Activated effector memory CD4-positive, alpha-beta T cell treated with anti-CD3 and anti-CD28 coated beads, Interleukin-2, amount 50 U/mL, for 16 hours (primary cell): ENCODE results near the gene PRR5.
"Not testable (repeated sequence)": the region's sequence is repeated elsewhere in the genome, so short reads cannot be mapped to it uniquely, and the experiment has no call there.

Experiments used
- DNase-seq: peaks from one replicate; pipeline ENCODE4 v3.0.0-alpha.2; 2020

The PRR5 gene

DNA sequence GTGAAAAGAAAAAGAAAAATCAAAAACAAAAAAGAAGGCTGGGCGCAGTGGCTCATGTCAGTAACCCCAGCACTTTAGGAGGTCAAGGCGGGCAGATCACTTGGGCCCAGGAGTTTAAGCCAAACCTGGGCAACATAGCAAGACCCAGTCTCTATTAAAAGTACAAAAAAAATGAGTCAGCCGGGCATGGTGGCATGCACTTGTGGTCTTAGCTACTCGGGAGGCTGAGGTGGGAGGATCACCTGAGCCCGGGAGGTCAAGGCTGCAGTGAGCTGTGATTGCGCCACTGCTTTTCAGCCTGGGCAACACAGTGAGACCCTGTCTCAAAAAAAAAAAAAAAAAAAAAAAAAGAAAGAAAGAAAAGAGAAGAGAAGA, 26.0 kb upstream of the PRR5 start:
- not testable (repeated sequence) for DNase-seq

DNA sequence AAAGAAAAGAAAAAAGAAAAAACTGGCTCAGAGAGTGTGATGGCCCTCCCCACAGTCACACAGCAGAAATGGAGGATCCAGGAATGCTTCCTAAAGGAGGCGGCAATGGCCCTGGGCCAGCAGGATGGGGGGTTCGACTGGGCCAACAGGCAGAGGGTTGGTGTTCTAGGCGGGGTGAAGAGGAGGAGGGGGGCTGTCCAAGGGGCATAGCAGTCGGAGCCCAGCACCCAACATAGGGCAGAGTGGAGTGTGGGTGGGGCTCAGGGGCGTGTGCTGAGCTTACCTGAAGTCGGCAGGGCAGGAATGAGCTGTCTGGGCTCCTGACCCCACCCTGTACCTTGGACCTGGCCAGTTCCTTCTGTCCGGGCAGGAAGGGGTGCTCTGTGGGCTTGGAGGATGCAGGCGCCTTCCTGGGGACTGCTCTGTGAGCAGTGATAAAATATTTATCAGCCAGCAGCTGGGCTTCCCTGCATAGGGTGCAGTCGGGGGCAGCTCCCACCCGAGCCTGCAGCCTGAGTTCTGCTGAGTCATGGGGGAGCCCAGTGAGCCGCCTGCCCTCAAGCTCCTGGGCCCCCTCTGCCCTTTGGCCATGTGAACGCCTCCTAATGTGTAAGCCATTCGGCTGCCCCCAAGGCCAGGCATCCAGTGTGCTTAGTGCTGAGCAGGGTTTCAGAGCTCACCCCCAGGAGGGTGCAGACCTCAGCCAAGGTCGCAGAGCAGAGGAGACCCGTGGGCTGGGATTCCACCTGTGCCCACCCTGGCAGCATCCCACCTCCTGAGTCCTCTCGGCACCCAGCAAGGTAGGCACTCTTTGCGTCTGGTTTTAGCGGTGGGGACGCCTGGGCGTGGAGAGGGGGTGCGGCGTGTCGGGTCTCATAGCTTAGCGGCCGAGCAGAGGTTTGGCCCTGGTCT, 25.3 kb upstream of the PRR5 start:
- no peak for DNase-seq

- no peak for DNase-seq
These were observed 24.6 kb upstream of the PRR5 start for GRCh38 chr22:44677353-44677840.

DNA sequence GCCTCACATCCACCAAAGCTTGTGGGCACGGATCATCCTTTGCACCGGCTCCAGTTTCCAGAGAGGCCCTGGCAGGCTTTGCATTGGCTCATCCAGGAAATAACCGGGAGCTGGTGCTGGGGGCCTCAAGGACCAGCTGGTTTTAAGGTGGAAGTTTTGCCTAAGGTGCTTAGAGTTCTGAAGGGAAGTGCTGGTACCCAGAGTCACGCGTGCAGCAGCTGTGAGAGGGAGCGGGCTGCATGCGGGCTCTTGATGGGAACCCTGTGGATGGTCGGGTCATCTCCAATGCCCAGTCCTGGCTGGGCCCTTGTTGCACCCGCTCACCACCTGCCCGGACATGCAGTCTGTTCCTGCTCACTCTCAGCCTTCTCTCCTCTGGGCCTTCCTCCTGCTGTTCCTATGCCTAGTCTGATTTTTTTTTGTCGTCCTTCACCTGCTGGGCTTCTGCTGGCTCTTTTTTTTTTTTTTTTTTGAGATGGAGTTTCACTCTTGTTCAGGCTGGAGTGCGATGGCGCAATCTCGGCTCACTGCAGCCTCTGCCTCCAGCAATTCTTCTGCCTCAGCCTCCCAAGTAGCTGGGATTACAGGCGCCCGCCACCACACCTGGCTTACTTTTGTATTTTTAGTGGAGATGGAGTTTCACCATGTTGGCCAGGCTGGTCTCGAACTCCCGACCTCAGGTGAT, 24.0 kb upstream of the PRR5 start:
- DNase-seq: no peak

GRCh38 chr22:44678556-44679305, 23.3 kb upstream of the PRR5 start:
- DNase-seq: no peak

DNA sequence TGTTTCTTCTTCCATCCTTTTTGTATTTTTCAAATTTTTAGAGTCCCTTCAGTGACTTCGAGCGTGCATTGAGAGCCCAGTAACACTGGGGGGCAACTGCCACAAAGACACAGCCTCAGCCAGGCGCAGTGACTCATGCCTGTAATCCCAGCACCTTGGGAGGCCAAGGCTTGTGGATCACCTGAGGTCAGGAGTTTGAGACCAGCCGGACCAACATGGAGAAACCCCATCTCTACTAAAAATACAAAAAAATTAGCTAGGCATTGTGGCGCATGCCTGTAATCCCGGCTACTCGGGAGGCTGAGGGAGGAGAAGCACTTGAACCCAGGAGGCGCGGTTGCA, 22.7 kb upstream of the PRR5 start:
- not testable (repeated sequence) for DNase-seq

DNA sequence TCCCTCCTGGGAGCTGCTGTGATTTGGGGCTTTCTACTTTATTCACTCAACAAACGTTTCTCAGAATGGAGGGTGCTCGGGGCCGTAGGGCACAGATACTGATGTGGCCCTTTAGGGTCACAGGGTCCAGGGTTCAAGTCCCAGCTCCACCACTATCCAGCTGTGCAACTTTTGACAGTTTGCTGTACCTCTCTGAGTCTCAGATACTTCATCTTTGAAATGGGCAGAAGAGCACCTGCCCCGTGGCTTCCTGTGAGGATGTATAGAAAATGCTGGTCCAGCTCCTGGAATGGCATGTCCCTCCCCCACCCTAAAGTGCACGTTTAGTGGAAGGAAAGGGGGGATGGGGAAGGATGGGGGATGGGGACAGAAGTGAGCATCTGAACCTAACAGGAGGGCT, 21.9 kb upstream of the PRR5 start:
- DNase-seq: no peak

- DNase-seq: no peak
These were observed 21.5 kb upstream of the PRR5 start for GRCh38 chr22:44680481-44680894.

GRCh38 chr22:44682556-44683168, 19.3 kb upstream of the PRR5 start:
- DNase-seq: no peak

- DNase-seq: no peak
These were observed 18.8 kb upstream of the PRR5 start for GRCh38 chr22:44683237-44683636.

- DNase-seq: no peak
These were observed 18.1 kb upstream of the PRR5 start for GRCh38 chr22:44683881-44684280.

DNA sequence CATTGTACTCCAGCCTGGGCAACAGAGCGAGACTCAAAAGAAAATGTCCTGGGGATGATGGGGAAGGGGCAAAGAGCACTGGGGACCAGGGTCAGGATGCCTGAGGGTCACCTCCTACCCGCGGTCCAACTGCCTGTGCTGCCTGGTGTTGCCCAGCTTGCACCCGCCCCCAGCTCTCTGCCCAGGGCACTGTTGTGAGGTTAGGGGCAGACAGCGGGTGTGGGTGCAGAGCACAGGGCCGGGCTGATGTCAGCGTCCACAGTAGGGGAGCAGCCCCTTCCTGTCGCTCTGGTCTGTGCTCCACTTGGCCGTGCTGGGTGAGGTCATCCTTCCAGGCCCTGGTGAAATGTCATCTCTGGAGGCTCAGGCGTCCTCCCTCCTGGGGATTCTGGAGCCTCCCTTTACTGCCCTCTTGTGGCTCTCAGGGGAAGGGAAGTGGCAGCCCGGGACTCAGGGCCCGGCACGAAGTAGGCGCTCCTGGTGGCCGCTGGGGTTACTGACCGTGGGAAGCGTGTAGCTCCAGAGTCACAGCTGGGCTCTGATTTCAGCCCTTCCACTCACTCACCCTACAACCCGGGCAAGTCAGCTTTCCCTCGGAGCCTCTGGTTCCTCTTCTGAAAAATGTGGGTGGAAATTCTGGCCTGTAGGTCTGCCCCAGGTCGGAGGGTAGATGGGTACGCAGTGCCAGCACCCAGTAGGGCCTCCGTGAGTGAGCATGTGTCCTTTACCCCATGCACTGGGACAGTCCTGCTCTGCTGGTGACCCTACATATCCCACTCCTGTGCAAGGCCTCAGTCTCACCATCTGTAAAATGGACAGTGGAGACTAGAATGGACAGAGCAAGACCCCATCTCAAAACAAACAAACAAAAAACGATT, 17.3 kb upstream of the PRR5 start:
- DNase-seq: peak; percentile 93

- DNase-seq: peak; percentile 92
These were observed 16.5 kb upstream of the PRR5 start for GRCh38 chr22:44685384-44686056.

DNA sequence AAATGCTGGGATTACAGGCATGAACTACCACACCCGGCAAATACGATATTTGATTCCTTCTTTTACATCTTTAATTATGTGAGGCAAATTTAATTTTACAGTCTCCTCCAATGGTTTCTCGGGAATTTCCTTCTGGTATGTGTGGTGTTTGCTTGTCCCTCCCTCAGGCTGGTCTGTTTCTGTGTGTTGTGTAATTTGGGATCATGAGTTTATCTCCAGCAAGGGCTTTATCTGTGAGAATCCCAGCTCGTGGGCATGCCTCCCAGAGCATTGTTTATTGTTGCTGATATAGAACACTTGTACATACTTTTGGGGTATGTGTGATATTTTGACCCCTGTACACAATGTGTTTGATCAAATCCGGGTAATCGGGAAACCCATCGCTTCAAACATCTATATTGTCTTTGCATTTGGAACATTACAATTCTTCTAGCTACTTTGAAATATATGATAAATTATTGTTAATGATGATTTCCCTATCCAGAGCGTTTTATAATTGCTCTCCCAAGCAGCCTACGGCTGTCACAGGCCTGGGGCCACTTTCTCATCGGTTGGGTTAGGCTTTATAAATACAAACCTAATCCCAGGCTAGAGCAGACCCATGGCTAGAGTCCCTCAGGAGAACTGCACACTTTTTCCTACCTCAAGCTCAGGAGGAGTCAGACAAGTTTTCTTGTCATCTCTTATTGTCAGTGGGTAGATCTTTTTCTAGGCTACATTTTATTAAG, 15.0 kb upstream of the PRR5 start:
- DNase-seq: no peak

DNA sequence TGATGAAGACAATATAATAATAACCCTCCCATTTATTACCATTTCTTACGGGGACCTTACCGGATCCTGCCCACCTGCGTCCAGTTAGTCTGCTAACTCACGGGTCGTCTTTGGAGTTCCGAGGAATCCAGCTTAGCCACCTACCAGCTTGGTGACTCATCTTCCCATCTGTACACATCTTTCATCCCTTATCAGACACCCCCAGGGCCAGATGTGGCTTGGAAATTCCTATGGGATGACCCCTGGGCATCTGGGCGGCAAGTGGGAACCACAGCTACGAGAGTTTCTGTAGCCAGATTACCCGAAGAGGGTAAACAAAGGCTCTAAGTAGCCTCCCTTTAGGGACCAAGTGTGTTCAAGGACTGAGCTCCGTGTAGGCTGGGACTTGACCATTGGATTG, 12.8 kb upstream of the PRR5 start:
- no peak for DNase-seq

DNA sequence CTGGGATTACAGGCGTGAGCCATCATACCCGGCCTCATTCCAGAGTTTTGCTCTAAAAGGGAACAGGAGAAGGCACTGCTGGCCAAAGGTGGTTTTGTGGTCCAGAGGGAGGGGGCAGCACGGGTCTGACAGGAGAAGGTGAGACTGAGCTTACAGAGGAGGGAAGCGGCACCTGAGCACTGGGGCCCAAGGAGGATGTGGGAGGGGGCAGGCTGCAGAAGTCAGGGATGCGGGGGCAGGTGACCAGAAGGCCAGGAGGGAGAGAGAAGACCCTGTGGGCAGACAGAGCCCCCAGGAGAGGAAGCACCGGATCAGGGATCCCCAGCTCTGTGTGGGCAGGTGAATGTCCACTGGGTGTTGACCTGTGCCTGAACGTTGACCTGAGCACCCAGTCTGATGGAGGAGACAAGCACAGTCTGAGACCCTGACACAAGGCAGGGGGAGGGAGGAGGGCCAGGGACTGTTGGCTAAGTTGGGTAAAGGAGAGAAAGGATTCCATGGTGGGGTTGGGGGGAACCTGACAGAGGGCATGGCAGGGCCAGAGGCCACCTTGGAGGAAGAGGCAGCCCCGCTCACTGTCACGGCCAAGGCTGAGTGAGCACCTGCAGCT, 12.0 kb upstream of the PRR5 start:
- no peak for DNase-seq

DNA sequence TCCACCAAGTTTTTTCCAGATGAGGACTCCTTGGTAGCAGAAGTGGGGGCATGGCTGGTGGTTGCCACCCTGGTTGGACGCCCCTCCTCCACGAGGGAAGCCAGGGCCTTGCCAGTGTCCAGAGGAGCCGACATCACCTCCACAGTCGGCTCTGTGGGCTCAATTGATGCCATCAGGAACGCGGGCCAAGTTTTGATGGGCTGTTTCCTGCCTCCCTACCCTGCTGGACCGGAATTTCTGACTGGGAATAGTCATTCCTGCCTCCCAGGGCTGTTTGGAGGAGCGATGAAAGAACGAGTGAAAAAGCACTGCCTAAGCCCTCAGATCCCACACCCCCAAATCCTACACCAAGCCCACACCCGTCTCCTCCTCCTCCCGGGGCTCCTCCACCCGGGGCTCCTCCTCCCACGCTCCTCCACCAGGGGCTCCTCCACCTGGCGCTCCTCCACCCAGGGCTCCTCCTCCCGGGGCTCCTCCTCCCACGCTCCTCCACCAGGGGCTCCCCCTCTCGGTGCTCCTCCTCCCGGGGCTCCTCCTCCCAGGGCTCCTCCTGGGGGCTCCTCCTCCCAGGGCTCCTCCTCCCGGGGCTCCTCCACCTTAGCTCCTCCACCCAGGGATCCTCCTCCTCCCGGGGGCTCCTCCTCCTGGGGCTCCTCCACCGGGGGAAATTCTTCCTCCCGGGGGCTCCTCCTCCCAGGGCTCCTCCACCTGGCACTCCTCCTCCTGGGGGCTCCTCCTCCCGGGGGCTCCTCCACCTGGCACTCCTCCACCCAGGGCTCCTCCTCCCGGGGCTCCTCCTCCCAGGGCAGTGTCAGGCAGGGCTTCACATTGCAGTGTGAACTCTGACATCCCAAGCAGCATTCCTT, 10.0 kb upstream of the PRR5 start:
- no peak for DNase-seq

DNA sequence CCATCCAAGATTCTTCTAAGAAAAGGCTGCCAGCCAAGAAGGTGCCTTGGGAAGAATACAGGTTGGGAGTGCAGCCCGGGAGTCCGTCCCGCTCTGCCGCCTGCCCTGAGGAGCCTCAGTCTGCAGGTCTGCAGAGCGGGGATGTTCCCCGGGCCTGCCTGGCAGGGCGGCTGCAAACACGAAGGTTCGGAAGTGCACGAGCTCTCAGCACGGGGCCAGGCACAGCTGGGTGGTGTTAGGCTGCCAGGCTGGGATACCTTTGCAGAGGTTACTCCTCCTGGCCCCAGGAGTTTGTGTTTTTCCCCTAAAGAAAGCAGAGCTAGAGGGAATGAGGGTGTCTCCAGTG, 9.4 kb upstream of the PRR5 start:
- DNase-seq: no peak

GRCh38 chr22:44693145-44693544, 8.9 kb upstream of the PRR5 start:
- no peak for DNase-seq
